Measurements from ENCODE around the gene HIGD1B.

The HIGD1B gene

DNA sequence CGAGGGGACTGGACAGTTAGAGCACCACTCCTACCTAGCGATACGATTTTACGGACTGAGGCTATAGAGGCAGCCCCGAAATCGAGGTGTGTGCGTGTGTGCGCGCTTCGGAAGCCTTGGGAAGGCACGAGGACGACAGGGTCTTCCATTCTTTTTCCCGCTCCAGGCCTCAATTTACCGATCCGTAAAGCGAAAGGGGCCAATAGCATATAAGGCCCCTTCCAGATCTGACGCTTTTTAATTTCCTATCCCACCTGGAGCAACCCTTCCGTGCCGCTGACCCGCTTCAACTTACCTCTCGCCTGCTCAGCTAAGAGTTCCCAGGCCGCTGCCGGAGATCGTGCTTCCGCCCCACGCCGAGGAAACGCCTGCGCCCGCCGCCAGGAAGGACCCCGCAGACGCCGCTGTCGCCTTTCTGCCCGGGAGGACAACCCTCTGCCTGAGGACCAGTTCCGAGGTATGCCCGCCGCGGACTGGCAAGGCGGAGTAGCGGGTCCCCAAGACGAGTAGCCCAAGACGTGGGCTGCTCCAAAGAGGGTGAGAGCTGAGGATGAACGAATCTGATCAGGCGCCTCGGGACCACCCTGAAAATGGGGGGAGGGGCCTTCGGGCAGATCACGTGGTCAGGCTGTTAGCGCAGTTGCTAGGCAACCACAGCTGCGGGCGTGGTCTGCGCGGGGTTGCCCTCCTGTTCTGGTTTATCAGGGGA, 51.5 kb downstream of the HIGD1B start, which contains the start of gene EFTUD2:
Gene EFTUD2 (minus strand): TSS at position 372 of the 709 bp plus-strand sequence. CDS start 4,924 bp downstream, outside the sequence.
- TF ChIP-seq, protein P1, sequence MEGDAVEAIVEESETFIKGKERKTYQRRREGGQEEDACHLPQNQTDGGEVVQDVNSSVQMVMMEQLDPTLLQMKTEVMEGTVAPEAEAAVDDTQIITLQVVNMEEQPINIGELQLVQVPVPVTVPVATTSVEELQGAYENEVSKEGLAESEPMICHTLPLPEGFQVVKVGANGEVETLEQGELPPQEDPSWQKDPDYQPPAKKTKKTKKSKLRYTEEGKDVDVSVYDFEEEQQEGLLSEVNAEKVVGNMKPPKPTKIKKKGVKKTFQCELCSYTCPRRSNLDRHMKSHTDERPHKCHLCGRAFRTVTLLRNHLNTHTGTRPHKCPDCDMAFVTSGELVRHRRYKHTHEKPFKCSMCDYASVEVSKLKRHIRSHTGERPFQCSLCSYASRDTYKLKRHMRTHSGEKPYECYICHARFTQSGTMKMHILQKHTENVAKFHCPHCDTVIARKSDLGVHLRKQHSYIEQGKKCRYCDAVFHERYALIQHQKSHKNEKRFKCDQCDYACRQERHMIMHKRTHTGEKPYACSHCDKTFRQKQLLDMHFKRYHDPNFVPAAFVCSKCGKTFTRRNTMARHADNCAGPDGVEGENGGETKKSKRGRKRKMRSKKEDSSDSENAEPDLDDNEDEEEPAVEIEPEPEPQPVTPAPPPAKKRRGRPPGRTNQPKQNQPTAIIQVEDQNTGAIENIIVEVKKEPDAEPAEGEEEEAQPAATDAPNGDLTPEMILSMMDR (IDR thresholded peaks at IDR 0.05) = no peak
